ENCODE data around the gene ZNF444.

ZNF444 gene

DNA sequence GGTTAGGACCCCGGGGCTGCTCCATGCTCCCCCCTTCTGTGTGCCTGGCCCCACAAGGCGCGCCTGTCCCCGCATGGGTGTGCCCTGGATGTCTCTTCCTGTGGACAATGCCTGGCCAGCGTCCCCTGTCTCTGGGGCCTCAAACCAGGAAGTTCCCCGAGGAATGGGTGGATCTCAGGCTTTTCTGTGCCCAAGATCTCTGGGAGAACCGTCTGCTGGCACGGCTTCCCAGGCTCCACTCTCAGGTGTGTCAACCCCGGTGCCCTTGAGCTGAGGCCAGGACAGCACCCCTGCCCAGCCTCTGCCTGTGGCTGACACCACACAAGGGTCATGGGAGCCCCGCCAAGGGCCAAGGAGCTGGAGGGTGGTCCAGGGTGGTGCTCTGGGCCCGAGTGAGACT lies 15.7 kb downstream of the ZNF444 start:
- Histone ChIP-seq H3K36me3 (ENCODE audit: control insufficient read depth, insufficient read depth, low read length) (no peaks in the 10 kb centered on the region), H3K27ac (ENCODE audit: low read depth, low read length) (no peak overlapping the region), H3K23ac (ENCODE audit: low read length) (no peak overlapping the region), H3K4ac (ENCODE audit: low read depth, low read length) (no peak overlapping the region), H3K9ac (ENCODE audit: low read length) (no peak overlapping the region), H2AK5ac (ENCODE audit: low read length) (no peak overlapping the region), H3K18ac (ENCODE audit: low read length) (no peak overlapping the region), H3K79me1 (ENCODE audit: low read length) (peaks cover 4% of the 10 kb centered on the region), H2BK5ac (ENCODE audit: low read length) (no peak overlapping the region), H2BK120ac (ENCODE audit: low read depth, low read length) (no peak overlapping the region), H3K27me3 (ENCODE audit: insufficient read depth, low read length, poor library complexity) (no peaks in the 10 kb centered on the region), H3K56ac (ENCODE audit: low read length) (no peak overlapping the region), H4K8ac (ENCODE audit: low read depth, low read length) (no peak overlapping the region), H3K4me3 (ENCODE audit: low read length) (no peak overlapping the region), H3K4me1 (ENCODE audit: control insufficient read depth, low read depth, low read length) (peaks cover 9% of the 10 kb centered on the region), H3K4me2 (ENCODE audit: low read length) (no peak overlapping the region), H4K5ac (ENCODE audit: low read length) (no peak overlapping the region), H2BK15ac (replicated peaks; ENCODE audit: low read depth) (no peak overlapping the region), H3K79me2 (ENCODE audit: control insufficient read depth, insufficient read depth, low read length) (no peaks in the 10 kb centered on the region)
- DNase-seq, result no peak
- WGBS (ENCODE audit: extremely low coverage, insufficient coverage, low lambda C conversion rate), result no CpG with 5 or more reads among the region's 11 CpGs

DNA sequence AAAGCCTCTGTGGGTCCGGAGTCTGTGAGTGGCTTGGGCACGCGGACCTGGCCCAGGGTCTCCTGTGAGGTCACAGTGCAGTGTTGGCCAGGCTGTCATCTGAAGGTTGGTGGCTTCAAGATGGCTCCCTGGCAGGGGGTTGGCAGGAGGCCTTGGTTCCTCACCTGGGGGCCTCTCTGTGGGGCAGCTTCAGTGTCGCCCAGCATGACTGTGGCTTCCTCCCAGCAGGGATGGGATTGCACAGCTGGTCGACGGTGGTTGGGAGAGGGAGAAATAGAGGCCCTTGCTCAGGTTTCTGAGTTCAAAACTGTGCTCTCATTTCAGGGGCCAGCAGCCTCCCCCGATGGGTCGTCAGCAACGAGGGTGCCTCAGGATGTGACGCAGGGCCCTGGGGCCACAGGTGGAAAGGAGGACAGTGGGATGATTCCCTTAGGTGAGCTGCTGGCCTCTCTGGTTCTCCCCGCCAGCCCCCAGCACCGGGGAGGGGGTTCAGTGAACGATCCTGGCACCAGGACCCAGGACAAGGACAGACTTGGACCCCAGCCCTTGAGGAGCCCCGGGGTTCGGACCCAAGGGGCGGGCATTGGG lies 17.2 kb downstream of the ZNF444 start:
- Histone ChIP-seq H3K4ac (ENCODE audit: low read depth, low read length) (no peak overlapping the region), H2BK5ac (ENCODE audit: low read length) (no peak overlapping the region), H3K56ac (ENCODE audit: low read length) (no peak overlapping the region), H3K4me1 (ENCODE audit: control insufficient read depth, low read depth, low read length) (peaks cover 4% of the 10 kb centered on the region), H3K4me3 (ENCODE audit: low read length) (no peak overlapping the region), H3K79me1 (ENCODE audit: low read length) (peaks cover 4% of the 10 kb centered on the region), H3K4me2 (ENCODE audit: low read length) (no peak overlapping the region), H3K27me3 (ENCODE audit: insufficient read depth, low read length, poor library complexity) (no peaks in the 10 kb centered on the region), H3K27ac (ENCODE audit: low read depth, low read length) (no peak overlapping the region), H3K36me3 (ENCODE audit: control insufficient read depth, insufficient read depth, low read length) (no peaks in the 10 kb centered on the region), H3K9ac (ENCODE audit: low read length) (no peak overlapping the region), H4K8ac (ENCODE audit: low read depth, low read length) (no peak overlapping the region), H2AK5ac (ENCODE audit: low read length) (no peak overlapping the region), H3K79me2 (ENCODE audit: control insufficient read depth, insufficient read depth, low read length) (no peaks in the 10 kb centered on the region), H4K5ac (ENCODE audit: low read length) (no peak overlapping the region), H3K18ac (ENCODE audit: low read length) (no peak overlapping the region), H2BK15ac (replicated peaks; ENCODE audit: low read depth) (no peak overlapping the region), H2BK120ac (ENCODE audit: low read depth, low read length) (no peak overlapping the region), H3K23ac (ENCODE audit: low read length) (no peak overlapping the region)
- WGBS (ENCODE audit: extremely low coverage, insufficient coverage, low lambda C conversion rate), result no CpG with 5 or more reads among the region's 16 CpGs
- DNase-seq, result no peak

DNA sequence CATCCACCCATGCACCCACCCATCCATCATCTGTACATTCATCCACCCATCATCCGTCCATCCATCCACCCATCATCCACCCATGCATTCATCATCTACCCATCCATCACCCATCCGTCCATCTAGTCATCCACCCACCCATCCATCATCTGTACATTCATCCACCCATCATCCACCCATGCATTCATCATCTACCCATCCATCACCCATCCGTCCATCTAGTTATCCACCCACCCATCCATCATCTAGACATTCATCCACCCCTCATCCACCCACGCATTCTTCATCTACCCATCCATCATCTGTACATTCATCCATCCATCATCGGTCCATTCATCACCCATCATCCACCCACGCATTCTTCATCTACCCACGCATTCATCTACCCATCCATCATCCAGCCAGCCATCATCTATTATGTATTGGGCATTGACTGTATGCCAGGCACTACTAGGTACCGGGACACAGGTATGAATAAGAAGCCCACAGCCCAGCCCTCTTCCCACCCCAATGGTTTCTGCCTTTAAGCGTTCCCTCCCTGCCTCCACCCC lies 18.0 kb downstream of the ZNF444 start:
- 100% methylated on average over 7 of the region's 9 CpGs for WGBS (ENCODE audit: extremely low coverage, insufficient coverage, low lambda C conversion rate)
- H3K27me3 ChIP-seq (ENCODE audit: insufficient read depth, low read length, poor library complexity), result no peaks in the 10 kb centered on the region

DNA sequence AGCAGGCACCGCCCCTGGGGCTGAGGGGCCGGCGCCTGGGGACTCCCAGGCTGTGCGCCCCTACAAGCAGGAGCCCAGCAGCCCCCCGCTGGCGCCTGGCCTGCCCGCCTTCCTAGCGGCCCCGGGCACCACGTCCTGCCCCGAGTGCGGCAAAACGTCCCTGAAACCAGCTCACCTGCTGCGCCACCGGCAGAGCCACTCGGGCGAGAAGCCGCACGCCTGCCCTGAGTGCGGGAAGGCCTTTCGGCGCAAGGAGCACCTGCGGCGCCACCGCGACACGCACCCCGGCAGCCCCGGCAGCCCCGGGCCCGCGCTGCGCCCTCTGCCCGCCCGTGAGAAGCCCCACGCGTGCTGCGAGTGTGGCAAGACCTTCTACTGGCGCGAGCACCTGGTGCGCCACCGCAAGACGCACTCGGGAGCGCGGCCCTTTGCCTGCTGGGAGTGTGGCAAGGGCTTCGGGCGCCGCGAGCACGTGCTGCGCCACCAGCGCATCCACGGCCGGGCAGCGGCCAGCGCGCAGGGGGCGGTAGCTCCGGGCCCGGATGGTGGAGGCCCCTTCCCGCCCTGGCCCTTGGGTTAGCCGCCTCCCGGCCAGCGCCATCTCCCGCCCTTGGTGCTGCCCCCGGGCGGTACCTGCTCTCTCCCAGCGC lies 18.7 kb downstream of the ZNF444 start:
- H3K79me1 ChIP-seq (ENCODE audit: low read length), result peaks cover 4% of the 10 kb centered on the region
- H3K9ac ChIP-seq (ENCODE audit: low read length), result no peak overlapping the region
- H4K5ac ChIP-seq (ENCODE audit: low read length), result no peak overlapping the region
- H3K18ac ChIP-seq (ENCODE audit: low read length), result no peak overlapping the region
- no peak overlapping the region for H3K56ac ChIP-seq (ENCODE audit: low read length)
- no peaks in the 10 kb centered on the region for H3K36me3 ChIP-seq (ENCODE audit: control insufficient read depth, insufficient read depth, low read length)
- H2BK15ac ChIP-seq (replicated peaks; ENCODE audit: low read depth), result no peak overlapping the region
- WGBS (ENCODE audit: extremely low coverage, insufficient coverage, low lambda C conversion rate), result no CpG with 5 or more reads among the region's 69 CpGs
- no peaks in the 10 kb centered on the region for H3K4me1 ChIP-seq (ENCODE audit: control insufficient read depth, low read depth, low read length)
- no peak overlapping the region for H3K27ac ChIP-seq (ENCODE audit: low read depth, low read length)
- no peak overlapping the region for H3K23ac ChIP-seq (ENCODE audit: low read length)
- H3K79me2 ChIP-seq (ENCODE audit: control insufficient read depth, insufficient read depth, low read length), result no peaks in the 10 kb centered on the region
- no peaks in the 10 kb centered on the region for H3K27me3 ChIP-seq (ENCODE audit: insufficient read depth, low read length, poor library complexity)
- H2AK5ac ChIP-seq (ENCODE audit: low read length), result no peak overlapping the region
- no peak for DNase-seq
- H4K8ac ChIP-seq (ENCODE audit: low read depth, low read length), result no peak overlapping the region
- no peak overlapping the region for H2BK120ac ChIP-seq (ENCODE audit: low read depth, low read length)
- H2BK5ac ChIP-seq (ENCODE audit: low read length), result no peak overlapping the region
- no peak overlapping the region for H3K4me2 ChIP-seq (ENCODE audit: low read length)
- H3K4ac ChIP-seq (ENCODE audit: low read depth, low read length), result no peak overlapping the region
- no peak overlapping the region for H3K4me3 ChIP-seq (ENCODE audit: low read length)

More for the DNA sequence above, 18.0 kb downstream of the ZNF444 start:
- Histone ChIP-seq H4K8ac (ENCODE audit: low read depth, low read length) (no peak overlapping the region), H3K79me2 (ENCODE audit: control insufficient read depth, insufficient read depth, low read length) (no peaks in the 10 kb centered on the region), H3K79me1 (ENCODE audit: low read length) (peaks cover 4% of the 10 kb centered on the region), H2BK15ac (replicated peaks; ENCODE audit: low read depth) (no peak overlapping the region), H2BK120ac (ENCODE audit: low read depth, low read length) (no peak overlapping the region), H3K4me3 (ENCODE audit: low read length) (no peak overlapping the region), H3K23ac (ENCODE audit: low read length) (no peak overlapping the region), H2AK5ac (ENCODE audit: low read length) (no peak overlapping the region), H3K56ac (ENCODE audit: low read length) (no peak overlapping the region), H3K4ac (ENCODE audit: low read depth, low read length) (no peak overlapping the region), H3K27ac (ENCODE audit: low read depth, low read length) (no peak overlapping the region), H3K36me3 (ENCODE audit: control insufficient read depth, insufficient read depth, low read length) (no peaks in the 10 kb centered on the region), H3K9ac (ENCODE audit: low read length) (no peak overlapping the region), H3K4me2 (ENCODE audit: low read length) (no peak overlapping the region), H2BK5ac (ENCODE audit: low read length) (no peak overlapping the region), H3K18ac (ENCODE audit: low read length) (no peak overlapping the region), H4K5ac (ENCODE audit: low read length) (no peak overlapping the region), H3K4me1 (ENCODE audit: control insufficient read depth, low read depth, low read length) (no peaks in the 10 kb centered on the region)
- DNase-seq, result no peak

DNA sequence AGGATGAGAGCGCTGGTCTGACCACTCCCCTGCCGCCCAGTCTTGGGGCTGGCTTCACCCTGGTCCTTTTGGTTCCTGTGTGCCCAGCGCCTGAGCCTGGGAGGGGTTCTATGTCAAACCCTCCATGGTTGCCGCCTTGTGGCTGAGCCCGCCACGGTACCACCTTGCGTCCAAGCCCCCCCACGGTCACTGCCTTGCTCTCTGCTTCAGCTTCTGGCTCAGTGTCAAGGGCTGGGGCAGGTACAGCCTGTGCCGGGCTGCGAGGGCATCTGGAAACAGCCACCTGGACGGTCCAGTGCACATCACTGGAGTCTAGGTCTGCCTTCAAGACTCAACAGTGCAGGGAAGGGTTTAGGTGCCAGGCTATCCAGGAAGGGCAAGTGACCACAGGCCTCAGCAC lies 20.4 kb downstream of the ZNF444 start:
- H3K79me1 ChIP-seq (ENCODE audit: low read length), result no peaks in the 10 kb centered on the region
- H3K4me2 ChIP-seq (ENCODE audit: low read length), result no peak overlapping the region
- H2AK5ac ChIP-seq (ENCODE audit: low read length), result no peak overlapping the region
- no peak for DNase-seq
- no peak overlapping the region for H3K9ac ChIP-seq (ENCODE audit: low read length)
- H3K23ac ChIP-seq (ENCODE audit: low read length), result no peak overlapping the region
- no peaks in the 10 kb centered on the region for H3K27me3 ChIP-seq (ENCODE audit: insufficient read depth, low read length, poor library complexity)
- no peak overlapping the region for H2BK5ac ChIP-seq (ENCODE audit: low read length)
- no peak overlapping the region for H3K27ac ChIP-seq (ENCODE audit: low read depth, low read length)
- no peak overlapping the region for H2BK120ac ChIP-seq (ENCODE audit: low read depth, low read length)
- H3K79me2 ChIP-seq (ENCODE audit: control insufficient read depth, insufficient read depth, low read length), result no peaks in the 10 kb centered on the region
- no peak overlapping the region for H4K5ac ChIP-seq (ENCODE audit: low read length)
- H3K56ac ChIP-seq (ENCODE audit: low read length), result no peak overlapping the region
- no peaks in the 10 kb centered on the region for H3K4me1 ChIP-seq (ENCODE audit: control insufficient read depth, low read depth, low read length)
- no peaks in the 10 kb centered on the region for H3K36me3 ChIP-seq (ENCODE audit: control insufficient read depth, insufficient read depth, low read length)
- no peak overlapping the region for H3K4me3 ChIP-seq (ENCODE audit: low read length)
- H4K8ac ChIP-seq (ENCODE audit: low read depth, low read length), result no peak overlapping the region
- no peak overlapping the region for H2BK15ac ChIP-seq (replicated peaks; ENCODE audit: low read depth)
- H3K4ac ChIP-seq (ENCODE audit: low read depth, low read length), result no peak overlapping the region
- WGBS (ENCODE audit: extremely low coverage, insufficient coverage, low lambda C conversion rate), result no CpG with 5 or more reads among the region's 11 CpGs
- H3K18ac ChIP-seq (ENCODE audit: low read length), result no peak overlapping the region
